SK-N-SH (cell line): ENCODE data around the gene ZNF675. TPM values are rescaled to one million over a fixed set of nuclear protein-coding genes. Genes with fewer than 3 reads are reported as not detected.

Experiments used
- CTCF ChIA-PET: fragments of 300-600, 350-600 bp; formaldehyde crosslinking; extraction: SDS; loops from one replicate; lab custom pipeline; 2021; lab: Yijun Ruan, JAX
- POLR2A ChIA-PET: fragments of 350-600 bp; sonication (Branson Sonifier 250); formaldehyde crosslinking; extraction: SDS; loops from one replicate; lab custom pipeline; 2020; ENCODE audit warnings: antibody characterized with exemption, inconsistent platforms; lab: Yijun Ruan, JAX
- DNase-seq: peaks from one replicate; pipeline ENCODE4 v3.0.0; 2012
- H2AFZ ChIP-seq: fragments of 200-600 bp; sonication (generic); 2 replicates; pipeline ENCODE4 v1.8.1; 2016; ENCODE audit warnings: antibody characterized with exemption, mild to moderate bottlenecking, low read depth
- H3F3A ChIP-seq: fragments of 200-600 bp; sonication (generic); replicated peaks from 2 replicates; pipeline ENCODE3; 2016; ENCODE audit warnings: antibody characterized with exemption, mild to moderate bottlenecking; ENCODE audit not compliant: insufficient read depth
- H3K27ac ChIP-seq, 2 experiments: fragments of 200-500 bp in 1 of 2; fragments of 200-600 bp in 1 of 2; sonication (Bioruptor generic) in 1 of 2; sonication (generic), shearing (Covaris generic) in 1 of 2; 2 replicates each; pipeline versions ENCODE4 v1.5.1 to v1.6.1; 2014 to 2016; ENCODE audit warnings: low read depth in 2 of 2, inconsistent platforms in 1 of 2, low read length in 1 of 2, mild to moderate bottlenecking in 1 of 2, mixed read lengths in 1 of 2
- H3K27me3 ChIP-seq: fragments of 200-600 bp; sonication (generic), shearing (Covaris generic); 2 replicates; pipeline ENCODE4 v1.6.1; 2016; ENCODE audit warnings: mixed run types; ENCODE audit not compliant: insufficient read depth
- H3K36me3 ChIP-seq, 2 experiments: fragments of 200-500 bp in 1 of 2; fragments of 200-600 bp in 1 of 2; sonication (Bioruptor generic) in 1 of 2; sonication (generic) in 1 of 2; replicated peaks in 1 of 2; 2 replicates each; pipeline versions ENCODE3 to v1.5.1; 2014 to 2016; ENCODE audit warnings: low read length in 1 of 2, mild to moderate bottlenecking in 1 of 2; ENCODE audit not compliant: insufficient read depth in 2 of 2, control insufficient read depth in 1 of 2
- H3K4me1 ChIP-seq, 2 experiments: fragments of 200-500 bp in 1 of 2; fragments of 200-600 bp in 1 of 2; sonication (Bioruptor generic) in 1 of 2; sonication (generic), shearing (Covaris generic) in 1 of 2; 2 replicates each; pipeline versions ENCODE4 v1.5.1 to v1.6.1; 2014 to 2016; ENCODE audit warnings: low read depth in 1 of 2, low read length in 1 of 2, mixed run types in 1 of 2; ENCODE audit not compliant: insufficient read depth in 2 of 2, control insufficient read depth in 1 of 2
- H3K4me2 ChIP-seq: fragments of 200-600 bp; sonication (generic), shearing (Covaris generic); 2 replicates; pipeline ENCODE4 v1.6.1; 2017; ENCODE audit warnings: mixed run types
- H3K4me3 ChIP-seq, 2 experiments: fragments of 200-500 bp in 1 of 2; fragments of 200-600 bp in 1 of 2; sonication (Bioruptor generic) in 1 of 2; sonication (generic), shearing (Covaris generic) in 1 of 2; 2 replicates each; pipeline versions ENCODE4 v1.5.1 to v1.8.1; 2014 to 2016; ENCODE audit warnings: low read depth in 2 of 2, inconsistent platforms in 1 of 2, low read length in 1 of 2, mild to moderate bottlenecking in 1 of 2, mixed read lengths in 1 of 2, moderate library complexity in 1 of 2
- H3K79me2 ChIP-seq: fragments of 200-600 bp; sonication (generic); 2 replicates; pipeline ENCODE4 v1.8.1; 2017; ENCODE audit warnings: mild to moderate bottlenecking; ENCODE audit not compliant: insufficient read depth
- H3K9ac ChIP-seq: fragments of 200-600 bp; sonication (generic); 2 replicates; pipeline ENCODE4 v1.6.1; 2017; ENCODE audit warnings: mixed run types
- H3K9me2 ChIP-seq: fragments of 200-600 bp; sonication (generic); 2 replicates; pipeline ENCODE4 v1.6.1; 2017; ENCODE audit warnings: mixed run types
- H3K9me3 ChIP-seq: fragments of 200-600 bp; sonication (generic); 2 replicates; pipeline ENCODE4 v1.6.1; 2017; ENCODE audit warnings: mixed run types, mild to moderate bottlenecking, moderate library complexity
- H4K20me1 ChIP-seq: fragments of 200-600 bp; sonication (generic); 2 replicates; pipeline ENCODE4 v1.6.1; 2017; ENCODE audit warnings: mild to moderate bottlenecking, mixed run types; ENCODE audit not compliant: insufficient read depth
- ELF1 ChIP-seq: IDR thresholded peaks from 2 replicates; pipeline ENCODE4 v1.4.0; 2012
- EP300 ChIP-seq, 2 experiments: IDR thresholded peaks; 2 replicates each; pipeline versions ENCODE4 v1.4.0 to v1.6.1; 2012; ENCODE audit warnings: borderline replicate concordance in 1 of 2, low read depth in 1 of 2, low read length in 1 of 2
- EZH2phosphoT487 ChIP-seq: fragments of 200-600 bp; sonication (generic); IDR thresholded peaks from 2 replicates; pipeline ENCODE4 v1.6.1; 2017; ENCODE audit warnings: low read depth, mixed run types, mild to moderate bottlenecking, antibody characterized with exemption, moderate library complexity, borderline replicate concordance
- FOSL2 ChIP-seq: IDR thresholded peaks from 2 replicates; pipeline ENCODE4 v1.4.0; 2012; ENCODE audit warnings: low read depth, mild to moderate bottlenecking, moderate library complexity, borderline replicate concordance
- FOXJ3 ChIP-seq: sonication (generic); formaldehyde crosslinking; IDR thresholded peaks from 2 replicates; pipeline ENCODE4 v1.5.1; 2020; ENCODE audit warnings: mild to moderate bottlenecking, missing genetic modification reagents
- GATA2 ChIP-seq: sonication (generic); formaldehyde crosslinking; IDR thresholded peaks from 2 replicates; pipeline ENCODE4 v1.5.0; 2020; ENCODE audit warnings: mild to moderate bottlenecking, missing genetic modification reagents
- JUND ChIP-seq: IDR thresholded peaks from 2 replicates; pipeline ENCODE4 v1.4.0; 2012
- MXI1 ChIP-seq: IDR thresholded peaks from 2 replicates; pipeline ENCODE4 v1.6.1; 2012; ENCODE audit warnings: mild to moderate bottlenecking, low read depth, low read length, improper control_type of control experiment
- POLR2AphosphoS5 ChIP-seq: IDR thresholded peaks from 2 replicates; pipeline ENCODE4 v1.6.1; 2012; ENCODE audit warnings: low read depth, low read length
- RFX5 ChIP-seq: IDR thresholded peaks from 2 replicates; pipeline ENCODE4 v1.6.1; 2012; ENCODE audit warnings: mild to moderate bottlenecking, improper control_type of control experiment, low read length
- SMC3 ChIP-seq: IDR thresholded peaks from 2 replicates; pipeline ENCODE4 v1.6.1; 2012; ENCODE audit warnings: low read depth, low read length, improper control_type of control experiment
- TEAD4 ChIP-seq: IDR thresholded peaks from 2 replicates; pipeline ENCODE4 v1.4.0; 2012; ENCODE audit warnings: mild to moderate bottlenecking, borderline replicate concordance; ENCODE audit not compliant: insufficient read depth
- YY1 ChIP-seq: IDR thresholded peaks from 2 replicates; pipeline ENCODE4 v1.4.0; 2012; ENCODE audit warnings: low read depth, mild to moderate bottlenecking
- WGBS: methylation state at CpG from one replicate; pipeline ENCODE4 v1.1.6; 2017; ENCODE audit warnings: low lambda C conversion rate; 5-methylcytosine and 5-hydroxymethylcytosine counted together
- polyA plus RNA-seq, 3 experiments: library from polyadenylated mRNA; depleted of rRNA; stranded (reverse); fragments of >200 nt; gene quantifications; 2 replicates each; pipeline ENCODE4 v1.2.3, GENCODE V29; 2012
- TF ChIP-seq, protein P1 (sequence below): fragments of 200-600 bp; sonication (generic); IDR thresholded peaks from 2 replicates; pipeline ENCODE4 v1.6.1; 2017; ENCODE audit warnings: antibody characterized with exemption, mild to moderate bottlenecking, moderate library complexity
- TF ChIP-seq, protein P2 (sequence below): IDR thresholded peaks from 2 replicates; pipeline ENCODE4; 2012
- TF ChIP-seq, protein P3 (sequence below): IDR thresholded peaks from 2 replicates; pipeline ENCODE4 v1.4.0; 2012; ENCODE audit warnings: low read depth
- TF ChIP-seq, protein P4 (sequence below): fragments of 150-350 bp; IDR thresholded peaks from 2 replicates; pipeline ENCODE4 v1.6.1; 2017; ENCODE audit warnings: antibody characterized with exemption, low read length, low read depth, borderline replicate concordance

The ZNF675 gene
- polyA plus RNA-seq, 1 of the 3 experiments (the other 2 are of a cell fraction): 1.8 TPM

DNA sequence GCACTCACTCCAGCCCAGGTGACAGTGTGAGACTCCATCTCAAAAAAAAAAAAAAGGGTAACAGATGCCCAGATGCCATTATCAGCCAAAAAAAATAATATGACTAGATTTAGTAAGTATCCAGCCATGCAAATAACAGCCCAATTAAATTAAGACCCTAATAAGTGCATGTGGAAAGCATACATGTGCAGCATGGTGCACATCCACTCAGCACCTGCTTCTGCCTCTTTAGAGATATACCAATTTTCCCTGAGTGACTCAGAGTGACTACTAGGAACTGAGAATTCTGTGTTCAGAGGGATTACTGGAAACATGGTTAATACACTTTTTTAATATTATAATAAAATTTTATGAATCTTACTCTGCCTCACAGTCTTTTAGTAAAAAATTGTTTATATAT, 29.8 kb upstream of the ZNF675 start:
- TF ChIP-seq YY1 (no peak), MXI1 (no peak; the same call in 1 of the 2 replicates), FOXJ3 (CRISPR knock-in tag) (no peak), SMC3 (no peak), JUND (no peak), EZH2phosphoT487 (no peak), GATA2 (CRISPR knock-in tag) (no peak), EP300 (IDR thresholded peaks at IDR 0.05; ENCODE audit: borderline replicate concordance in 1 of 2, low read depth in 1 of 2, low read length in 1 of 2) (peak in 1 of 2 experiments; percentile 32; a peak in 1 of 4 replicates)
- no peak overlapping the region for H3K27ac ChIP-seq
- POLR2A ChIA-PET: no interaction called here
- no peaks in the 10 kb centered on the region for H3K9me3 ChIP-seq
- H3F3A ChIP-seq: no peaks in the 10 kb centered on the region
- CTCF ChIA-PET: no interaction called here
- no peak overlapping the region for H3K4me3 ChIP-seq
- H3K4me1 ChIP-seq: no peaks in the 10 kb centered on the region
- H2AFZ ChIP-seq: no peak overlapping the region
- H3K4me2 ChIP-seq: no peak overlapping the region
- no peaks in the 10 kb centered on the region for H3K36me3 ChIP-seq
- no peak overlapping the region for H3K9ac ChIP-seq
- H3K79me2 ChIP-seq: no peaks in the 10 kb centered on the region
- H3K27me3 ChIP-seq: no peaks in the 10 kb centered on the region
- no peaks in the 10 kb centered on the region for H3K9me2 ChIP-seq
- DNase-seq: peak; percentile 36
- no peaks in the 10 kb centered on the region for H4K20me1 ChIP-seq

DNA sequence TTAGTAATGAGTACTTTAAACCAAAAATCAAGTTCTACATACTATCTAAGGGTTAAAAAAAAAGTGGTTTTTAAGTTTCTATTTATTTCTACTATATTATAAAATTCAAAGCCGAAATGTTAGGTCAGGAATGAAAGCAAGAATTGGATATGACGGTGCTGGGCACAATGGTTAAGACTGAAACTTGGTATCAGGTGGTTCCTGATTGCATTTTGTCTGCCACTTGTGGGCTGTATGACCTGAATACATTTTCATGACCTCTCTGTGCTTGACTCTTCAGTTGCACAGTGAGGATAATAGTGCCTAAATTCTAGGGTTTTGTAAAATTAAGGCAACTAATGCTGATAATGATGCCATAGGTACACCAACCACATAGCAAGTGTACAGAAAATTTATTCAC, 22.3 kb upstream of the ZNF675 start:
- no peaks in the 10 kb centered on the region for H3K36me3 ChIP-seq
- H3K27me3 ChIP-seq: no peaks in the 10 kb centered on the region
- CTCF ChIA-PET: no interaction called here
- no peak overlapping the region for H3K27ac ChIP-seq
- H3K79me2 ChIP-seq: no peaks in the 10 kb centered on the region
- WGBS: 11% methylated on average over 2 of the region's 2 CpGs
- no peak for DNase-seq
- H3K4me3 ChIP-seq: no peak overlapping the region
- no peaks in the 10 kb centered on the region for H3K4me1 ChIP-seq
- TF ChIP-seq, protein P1, sequence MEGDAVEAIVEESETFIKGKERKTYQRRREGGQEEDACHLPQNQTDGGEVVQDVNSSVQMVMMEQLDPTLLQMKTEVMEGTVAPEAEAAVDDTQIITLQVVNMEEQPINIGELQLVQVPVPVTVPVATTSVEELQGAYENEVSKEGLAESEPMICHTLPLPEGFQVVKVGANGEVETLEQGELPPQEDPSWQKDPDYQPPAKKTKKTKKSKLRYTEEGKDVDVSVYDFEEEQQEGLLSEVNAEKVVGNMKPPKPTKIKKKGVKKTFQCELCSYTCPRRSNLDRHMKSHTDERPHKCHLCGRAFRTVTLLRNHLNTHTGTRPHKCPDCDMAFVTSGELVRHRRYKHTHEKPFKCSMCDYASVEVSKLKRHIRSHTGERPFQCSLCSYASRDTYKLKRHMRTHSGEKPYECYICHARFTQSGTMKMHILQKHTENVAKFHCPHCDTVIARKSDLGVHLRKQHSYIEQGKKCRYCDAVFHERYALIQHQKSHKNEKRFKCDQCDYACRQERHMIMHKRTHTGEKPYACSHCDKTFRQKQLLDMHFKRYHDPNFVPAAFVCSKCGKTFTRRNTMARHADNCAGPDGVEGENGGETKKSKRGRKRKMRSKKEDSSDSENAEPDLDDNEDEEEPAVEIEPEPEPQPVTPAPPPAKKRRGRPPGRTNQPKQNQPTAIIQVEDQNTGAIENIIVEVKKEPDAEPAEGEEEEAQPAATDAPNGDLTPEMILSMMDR: no peak
- TF ChIP-seq POLR2AphosphoS5: no peak
- TF ChIP-seq, protein P2, sequence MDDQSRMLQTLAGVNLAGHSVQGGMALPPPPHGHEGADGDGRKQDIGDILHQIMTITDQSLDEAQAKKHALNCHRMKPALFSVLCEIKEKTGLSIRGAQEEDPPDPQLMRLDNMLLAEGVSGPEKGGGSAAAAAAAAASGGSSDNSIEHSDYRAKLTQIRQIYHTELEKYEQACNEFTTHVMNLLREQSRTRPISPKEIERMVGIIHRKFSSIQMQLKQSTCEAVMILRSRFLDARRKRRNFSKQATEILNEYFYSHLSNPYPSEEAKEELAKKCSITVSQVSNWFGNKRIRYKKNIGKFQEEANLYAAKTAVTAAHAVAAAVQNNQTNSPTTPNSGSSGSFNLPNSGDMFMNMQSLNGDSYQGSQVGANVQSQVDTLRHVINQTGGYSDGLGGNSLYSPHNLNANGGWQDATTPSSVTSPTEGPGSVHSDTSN: no peak
- TF ChIP-seq SMC3: no peak
- TF ChIP-seq, protein P3, sequence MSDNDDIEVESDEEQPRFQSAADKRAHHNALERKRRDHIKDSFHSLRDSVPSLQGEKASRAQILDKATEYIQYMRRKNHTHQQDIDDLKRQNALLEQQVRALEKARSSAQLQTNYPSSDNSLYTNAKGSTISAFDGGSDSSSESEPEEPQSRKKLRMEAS: no peak
- TF ChIP-seq TEAD4: no peak
- TF ChIP-seq, protein P4, sequence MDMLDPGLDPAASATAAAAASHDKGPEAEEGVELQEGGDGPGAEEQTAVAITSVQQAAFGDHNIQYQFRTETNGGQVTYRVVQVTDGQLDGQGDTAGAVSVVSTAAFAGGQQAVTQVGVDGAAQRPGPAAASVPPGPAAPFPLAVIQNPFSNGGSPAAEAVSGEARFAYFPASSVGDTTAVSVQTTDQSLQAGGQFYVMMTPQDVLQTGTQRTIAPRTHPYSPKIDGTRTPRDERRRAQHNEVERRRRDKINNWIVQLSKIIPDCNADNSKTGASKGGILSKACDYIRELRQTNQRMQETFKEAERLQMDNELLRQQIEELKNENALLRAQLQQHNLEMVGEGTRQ: no peak
- no peak for TF ChIP-seq ELF1
- TF ChIP-seq FOSL2: no peak
- no peak for TF ChIP-seq RFX5
- H3F3A ChIP-seq: no peaks in the 10 kb centered on the region
- no peak overlapping the region for H2AFZ ChIP-seq
- POLR2A ChIA-PET: no interaction called here
- H3K9ac ChIP-seq: no peak overlapping the region
- H3K4me2 ChIP-seq: no peak overlapping the region
- H3K9me2 ChIP-seq: no peaks in the 10 kb centered on the region
- no peaks in the 10 kb centered on the region for H4K20me1 ChIP-seq
- H3K9me3 ChIP-seq: no peaks in the 10 kb centered on the region
